Measurements from ENCODE around the gene UQCR10.
A peak's percentile ranks its signal among the peaks of the same experiment; 100 is the strongest.

The UQCR10 gene

GRCh38 chr22:29756341-29756740, 10.8 kb upstream of the UQCR10 start:
- H3K4me1 ChIP-seq (ENCODE audit: control insufficient read depth, insufficient read depth, low read length) = no peaks in the 10 kb centered on the region
- no peak overlapping the region for H3K27ac ChIP-seq (ENCODE audit: low read depth, low read length)
- no peaks in the 10 kb centered on the region for H3K27me3 ChIP-seq (ENCODE audit: control insufficient read depth, insufficient read depth, low read length)
- peaks cover 4% of the 10 kb centered on the region for H3K36me3 ChIP-seq (ENCODE audit: control insufficient read depth, insufficient read depth, low read length)
- no peak overlapping the region for H3K4me3 ChIP-seq (ENCODE audit: low read length)
- H3K9ac ChIP-seq (ENCODE audit: low read length) = no peak overlapping the region

- Histone ChIP-seq H3K36me3 (ENCODE audit: control insufficient read depth, insufficient read depth, low read length) (peaks cover 4% of the 10 kb centered on the region), H3K4me3 (ENCODE audit: low read length) (no peak overlapping the region), H3K9ac (ENCODE audit: low read length) (no peak overlapping the region), H3K4me1 (ENCODE audit: control insufficient read depth, insufficient read depth, low read length) (no peaks in the 10 kb centered on the region), H3K27me3 (ENCODE audit: control insufficient read depth, insufficient read depth, low read length) (no peaks in the 10 kb centered on the region), H3K27ac (ENCODE audit: low read depth, low read length) (no peak overlapping the region)
Observed at GRCh38 chr22:29757096-29757495, 10.1 kb upstream of the UQCR10 start.

- no peaks in the 10 kb centered on the region for H3K4me1 ChIP-seq (ENCODE audit: control insufficient read depth, insufficient read depth, low read length)
- no peak overlapping the region for H3K4me3 ChIP-seq (ENCODE audit: low read length)
- no peak overlapping the region for H3K9ac ChIP-seq (ENCODE audit: low read length)
- H3K27ac ChIP-seq (ENCODE audit: low read depth, low read length) = no peak overlapping the region
- H3K36me3 ChIP-seq (ENCODE audit: control insufficient read depth, insufficient read depth, low read length) = peaks cover 4% of the 10 kb centered on the region
- no peaks in the 10 kb centered on the region for H3K27me3 ChIP-seq (ENCODE audit: control insufficient read depth, insufficient read depth, low read length)
Observed at GRCh38 chr22:29758068-29758622, 9.0 kb upstream of the UQCR10 start.

- Histone ChIP-seq H3K36me3 (ENCODE audit: control insufficient read depth, insufficient read depth, low read length) (peaks cover under 1% of the 10 kb centered on the region), H3K27ac (ENCODE audit: low read depth, low read length) (no peak overlapping the region), H3K9ac (ENCODE audit: low read length) (no peak overlapping the region), H3K27me3 (ENCODE audit: control insufficient read depth, insufficient read depth, low read length) (no peaks in the 10 kb centered on the region), H3K4me1 (ENCODE audit: control insufficient read depth, insufficient read depth, low read length) (no peaks in the 10 kb centered on the region), H3K4me3 (ENCODE audit: low read length) (no peak overlapping the region)
Observed at GRCh38 chr22:29758959-29759358, 8.2 kb upstream of the UQCR10 start.

- H3K27me3 ChIP-seq (ENCODE audit: control insufficient read depth, insufficient read depth, low read length) = no peaks in the 10 kb centered on the region
- no peak overlapping the region for H3K4me3 ChIP-seq (ENCODE audit: low read length)
- no peak overlapping the region for H3K9ac ChIP-seq (ENCODE audit: low read length)
- peaks cover 3% of the 10 kb centered on the region for H3K4me1 ChIP-seq (ENCODE audit: control insufficient read depth, insufficient read depth, low read length)
- H3K27ac ChIP-seq (ENCODE audit: low read depth, low read length) = no peak overlapping the region
- H3K36me3 ChIP-seq (ENCODE audit: control insufficient read depth, insufficient read depth, low read length) = no peaks in the 10 kb centered on the region
Observed at GRCh38 chr22:29762263-29762662, 4.9 kb upstream of the UQCR10 start.

GRCh38 chr22:29765905-29766631, 1.1 kb upstream of the UQCR10 start:
- H3K27ac ChIP-seq (ENCODE audit: low read depth, low read length) = peak overlapping the region; percentile 21
- peak overlapping the region; percentile 89 for H3K4me3 ChIP-seq (ENCODE audit: low read length)
- H3K9ac ChIP-seq (ENCODE audit: low read length) = peak overlapping the region; percentile 60
- peaks cover 6% of the 10 kb centered on the region for H3K36me3 ChIP-seq (ENCODE audit: control insufficient read depth, insufficient read depth, low read length)
- peaks cover 7% of the 10 kb centered on the region for H3K4me1 ChIP-seq (ENCODE audit: control insufficient read depth, insufficient read depth, low read length)
- H3K27me3 ChIP-seq (ENCODE audit: control insufficient read depth, insufficient read depth, low read length) = no peaks in the 10 kb centered on the region

GRCh38 chr22:29766632-29767170, 468 bp upstream of the UQCR10 start, which contains the start of gene ZMAT5:
Gene ZMAT5 (minus strand): TSS chr22:29767007. CDS start chr22:29748544, 18,463 bp downstream.
- H3K36me3 ChIP-seq (ENCODE audit: control insufficient read depth, insufficient read depth, low read length) = peaks cover 6% of the 10 kb centered on the region
- peak within 1 kb of the TSS; percentile 89 for H3K4me3 ChIP-seq (ENCODE audit: low read length)
- peak within 1 kb of the TSS; percentile 94 for H3K9ac ChIP-seq (ENCODE audit: low read length)
- peak within 1 kb of the TSS; percentile 92 for H3K27ac ChIP-seq (ENCODE audit: low read depth, low read length)
- H3K27me3 ChIP-seq (ENCODE audit: control insufficient read depth, insufficient read depth, low read length) = no peaks in the 10 kb centered on the region
- peaks cover 7% of the 10 kb centered on the region for H3K4me1 ChIP-seq (ENCODE audit: control insufficient read depth, insufficient read depth, low read length)

- peaks cover 7% of the 10 kb centered on the region for H3K4me1 ChIP-seq (ENCODE audit: control insufficient read depth, insufficient read depth, low read length)
- H3K27ac ChIP-seq (ENCODE audit: low read depth, low read length) = peak overlapping the region; percentile 92
- peak overlapping the region; percentile 89 for H3K4me3 ChIP-seq (ENCODE audit: low read length)
- peak overlapping the region; percentile 94 for H3K9ac ChIP-seq (ENCODE audit: low read length)
- H3K36me3 ChIP-seq (ENCODE audit: control insufficient read depth, insufficient read depth, low read length) = peaks cover 6% of the 10 kb centered on the region
- H3K27me3 ChIP-seq (ENCODE audit: control insufficient read depth, insufficient read depth, low read length) = no peaks in the 10 kb centered on the region
Observed at GRCh38 chr22:29768052-29768693, 1.0 kb downstream of the UQCR10 start.

- no peak overlapping the region for H3K4me3 ChIP-seq (ENCODE audit: low read length)
- no peak overlapping the region for H3K27ac ChIP-seq (ENCODE audit: low read depth, low read length)
- H3K4me1 ChIP-seq (ENCODE audit: control insufficient read depth, insufficient read depth, low read length) = peaks cover 7% of the 10 kb centered on the region
- H3K27me3 ChIP-seq (ENCODE audit: control insufficient read depth, insufficient read depth, low read length) = no peaks in the 10 kb centered on the region
- no peak overlapping the region for H3K9ac ChIP-seq (ENCODE audit: low read length)
- peaks cover 6% of the 10 kb centered on the region for H3K36me3 ChIP-seq (ENCODE audit: control insufficient read depth, insufficient read depth, low read length)
Observed at GRCh38 chr22:29769723-29770321, 2.7 kb downstream of the UQCR10 start.

- H3K27ac ChIP-seq (ENCODE audit: low read depth, low read length) = no peak overlapping the region
Observed at GRCh38 chr22:29772170-29772641, 5.0 kb downstream of the UQCR10 start.

GRCh38 chr22:29773233-29773632, 6.1 kb downstream of the UQCR10 start:
- H3K27me3 ChIP-seq (ENCODE audit: control insufficient read depth, insufficient read depth, low read length) = no peaks in the 10 kb centered on the region
- no peak overlapping the region for H3K4me3 ChIP-seq (ENCODE audit: low read length)
- peaks cover 6% of the 10 kb centered on the region for H3K36me3 ChIP-seq (ENCODE audit: control insufficient read depth, insufficient read depth, low read length)
- H3K9ac ChIP-seq (ENCODE audit: low read length) = no peak overlapping the region
- H3K4me1 ChIP-seq (ENCODE audit: control insufficient read depth, insufficient read depth, low read length) = peaks cover 2% of the 10 kb centered on the region
- H3K27ac ChIP-seq (ENCODE audit: low read depth, low read length) = no peak overlapping the region

More at GRCh38 chr22:29772170-29772641, 5.0 kb downstream of the UQCR10 start:
- Histone ChIP-seq H3K4me3 (ENCODE audit: low read length) (no peak overlapping the region), H3K27me3 (ENCODE audit: control insufficient read depth, insufficient read depth, low read length) (no peaks in the 10 kb centered on the region), H3K36me3 (ENCODE audit: control insufficient read depth, insufficient read depth, low read length) (peaks cover 6% of the 10 kb centered on the region), H3K4me1 (ENCODE audit: control insufficient read depth, insufficient read depth, low read length) (peaks cover 4% of the 10 kb centered on the region), H3K9ac (ENCODE audit: low read length) (no peak overlapping the region)

GRCh38 chr22:29780220-29780619, 13.1 kb downstream of the UQCR10 start:
- Histone ChIP-seq H3K27me3 (ENCODE audit: control insufficient read depth, insufficient read depth, low read length) (no peaks in the 10 kb centered on the region), H3K4me1 (ENCODE audit: control insufficient read depth, insufficient read depth, low read length) (peaks cover 4% of the 10 kb centered on the region), H3K36me3 (ENCODE audit: control insufficient read depth, insufficient read depth, low read length) (no peaks in the 10 kb centered on the region), H3K27ac (ENCODE audit: low read depth, low read length) (no peak overlapping the region), H3K4me3 (ENCODE audit: low read length) (no peak overlapping the region), H3K9ac (ENCODE audit: low read length) (no peak overlapping the region)
